ENCODE data around the gene CDH4. TPM values are rescaled to one million over a fixed set of nuclear protein-coding genes. Genes with fewer than 3 reads are reported as not detected.

CDH4 gene
- total RNA-seq, 3 donors from 2014 or later (not counting 1 experiment from before 2014, with no cell fraction given), result 0.18 TPM; not detected in 2

- intact Hi-C loops (cut with micrococcal nuclease), result no loop called here
- Histone ChIP-seq H3K36me3 (ENCODE audit: control insufficient read depth, insufficient read depth, low read length) (no peaks in the 10 kb centered on the region), H3K4me3 (ENCODE audit: low read length) (no peak overlapping the region), H3K9me3 (ENCODE audit: control insufficient read depth, insufficient read depth, low read length) (no peaks in the 10 kb centered on the region), H3K27ac (ENCODE audit: low read length) (no peak overlapping the region), H3K27me3 (ENCODE audit: control insufficient read depth, insufficient read depth, low read length) (no peaks in the 10 kb centered on the region), H3K4me1 (ENCODE audit: control insufficient read depth, insufficient read depth, low read length) (no peaks in the 10 kb centered on the region)
- Mint-ChIP-seq H3K9me3 (no peaks in the 10 kb centered on the region), H3K4me3 (no peak overlapping the region), H3K27me3 (ENCODE audit: low read depth in 2 of 2) (peaks cover 2 to 3% of the 10 kb centered on the region in 2 donors), H3K4me1 (peaks cover 0 to under 1% of the 10 kb centered on the region in 2 donors), H3K36me3 (no peaks in the 10 kb centered on the region), H3K27ac (no peak overlapping the region)
- no peak for TF ChIP-seq CTCF (IDR thresholded peaks at IDR 0.05)
- ATAC-seq, result peak in 1 of 3 donors; percentile 27
- DNase-seq, result no peak
- 95% methylated on average over 7 of the region's 7 CpGs for WGBS (ENCODE audit: insufficient coverage)
Measured at GRCh38 chr20:61949363-61949713, 697.3 kb downstream of the CDH4 start.

GRCh38 chr20:61949714-61950640 lies 697.9 kb downstream of the CDH4 start:
- Histone ChIP-seq H3K4me1 (ENCODE audit: control insufficient read depth, insufficient read depth, low read length) (no peaks in the 10 kb centered on the region), H3K36me3 (ENCODE audit: control insufficient read depth, insufficient read depth, low read length) (no peaks in the 10 kb centered on the region), H3K9me3 (ENCODE audit: control insufficient read depth, insufficient read depth, low read length) (no peaks in the 10 kb centered on the region), H3K4me3 (ENCODE audit: low read length) (no peak overlapping the region), H3K27ac (ENCODE audit: low read length) (no peak overlapping the region), H3K27me3 (ENCODE audit: control insufficient read depth, insufficient read depth, low read length) (no peaks in the 10 kb centered on the region)
- WGBS (ENCODE audit: insufficient coverage), result 82% methylated on average over 21 of the region's 21 CpGs
- H3K27me3 Mint-ChIP-seq (ENCODE audit: low read depth in 2 of 2), result peaks cover 8 to 9% of the 10 kb centered on the region in 2 donors
- H3K36me3 Mint-ChIP-seq, result no peaks in the 10 kb centered on the region
- H3K27ac Mint-ChIP-seq, result no peak overlapping the region
- ATAC-seq (no peak), DNase-seq (no peak)
- intact Hi-C loops (cut with micrococcal nuclease), result no loop called here
- no peak overlapping the region for H3K4me3 Mint-ChIP-seq
- TF ChIP-seq CTCF (IDR thresholded peaks at IDR 0.05), result no peak
- H3K4me1 Mint-ChIP-seq, result peaks cover 0 to 5% of the 10 kb centered on the region in 2 donors
- no peaks in the 10 kb centered on the region for H3K9me3 Mint-ChIP-seq

- intact Hi-C loops (cut with micrococcal nuclease), result no loop called here
- no peak overlapping the region for H3K27ac Mint-ChIP-seq
Measured at GRCh38 chr20:61950641-61951071, 698.6 kb downstream of the CDH4 start.

More at GRCh38 chr20:61950641-61951071, 698.6 kb downstream of the CDH4 start:
- H3K36me3 ChIP-seq (ENCODE audit: control insufficient read depth, insufficient read depth, low read length), result no peaks in the 10 kb centered on the region
- H3K4me1 ChIP-seq (ENCODE audit: control insufficient read depth, insufficient read depth, low read length), result no peaks in the 10 kb centered on the region
- H3K27ac ChIP-seq (ENCODE audit: low read length), result no peak overlapping the region
- Mint-ChIP-seq H3K9me3 (no peaks in the 10 kb centered on the region), H3K27me3 (ENCODE audit: low read depth in 2 of 2) (peaks cover 13 to 15% of the 10 kb centered on the region in 2 donors), H3K4me3 (no peak overlapping the region), H3K36me3 (no peaks in the 10 kb centered on the region), H3K4me1 (peaks cover 0 to 5% of the 10 kb centered on the region in 2 donors)
- no peak for DNase-seq
- no peaks in the 10 kb centered on the region for H3K27me3 ChIP-seq (ENCODE audit: control insufficient read depth, insufficient read depth, low read length)
- no peak overlapping the region for H3K4me3 ChIP-seq (ENCODE audit: low read length)
- WGBS (ENCODE audit: insufficient coverage), result 57% methylated on average over 7 of the region's 7 CpGs
- ATAC-seq, result no peak
- TF ChIP-seq CTCF (IDR thresholded peaks at IDR 0.05), result no peak
- H3K9me3 ChIP-seq (ENCODE audit: control insufficient read depth, insufficient read depth, low read length), result no peaks in the 10 kb centered on the region
